GM18502 (cell line): Measurements from ENCODE around the gene TOMM22.
A peak's percentile ranks its signal among the peaks of the same experiment; 100 is the strongest.
"Not testable (repeated sequence)": the region's sequence is repeated elsewhere in the genome, so short reads cannot be mapped to it uniquely, and the experiment has no call there.

Experiments
- ATAC-seq: cut with Tn5 transposase; IDR thresholded peaks from one replicate; pipeline ENCODE4 v1.9.1; 2021; ENCODE audit warnings: mild to moderate bottlenecking; ENCODE audit not compliant: unreplicated experiment, poor library complexity

Gene TOMM22

DNA sequence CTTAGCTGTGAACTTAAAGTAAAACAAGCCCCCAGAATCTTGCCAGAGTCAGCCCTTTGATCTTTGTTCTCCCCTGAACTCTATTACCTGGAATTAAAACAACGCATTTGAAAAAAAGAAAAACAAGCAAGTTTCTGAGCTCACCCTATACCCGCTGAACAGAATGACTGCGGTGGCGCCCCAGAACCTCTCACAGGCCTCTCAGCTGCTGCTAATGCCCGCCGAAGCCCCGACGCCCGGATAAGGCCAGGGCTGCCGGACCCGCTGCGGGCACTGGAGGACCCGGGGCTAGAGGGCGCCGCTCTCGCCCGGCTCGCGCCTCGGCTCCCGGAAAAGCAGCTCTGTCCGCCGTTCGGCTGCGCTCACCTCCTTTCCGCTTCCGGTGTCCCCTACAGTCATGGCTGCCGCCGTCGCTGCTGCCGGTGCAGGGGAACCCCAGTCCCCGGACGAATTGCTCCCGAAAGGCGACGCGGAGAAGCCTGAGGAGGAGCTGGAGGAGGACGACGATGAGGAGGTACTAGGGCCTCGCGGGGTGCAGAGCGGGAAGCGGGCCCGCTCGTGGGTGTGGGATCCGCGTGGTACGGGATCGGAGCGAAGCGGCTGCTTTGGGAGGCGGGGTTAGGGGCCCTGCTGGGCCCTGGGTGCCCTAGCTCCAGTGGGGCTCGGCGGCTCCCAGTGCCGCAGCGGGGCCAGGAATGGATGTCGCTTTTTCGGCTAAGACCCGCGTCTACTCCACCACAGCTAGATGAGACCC lies at the start of gene TOMM22:
Gene TOMM22 (plus strand): TSS at position 376 of the 754 bp plus-strand sequence. CDS start 22 bp downstream, at position 398.
- ATAC-seq = peak; percentile 95

- no peak for ATAC-seq
Measured at GRCh38 chr22:38632528-38632927, 49.2 kb upstream of the TOMM22 start.

DNA sequence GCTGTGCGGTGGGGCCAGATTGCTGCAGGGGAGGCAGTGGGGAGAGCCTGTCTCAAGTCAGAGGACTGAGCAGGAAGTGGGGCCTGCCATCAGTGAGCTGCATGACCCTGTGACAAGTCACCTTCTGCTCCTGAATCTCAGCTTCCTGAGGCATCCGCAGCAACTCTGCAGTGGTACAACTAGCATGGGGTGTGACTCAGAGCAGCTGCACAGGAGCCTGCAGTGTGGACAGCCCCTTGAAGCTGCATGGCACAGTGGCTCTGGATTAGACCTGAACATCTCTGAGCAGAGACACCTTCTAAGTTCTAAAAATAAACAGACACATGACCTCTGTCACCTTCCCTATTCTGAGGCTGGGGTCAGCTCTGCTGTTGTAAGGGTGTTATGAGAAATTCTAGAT lies 43.5 kb upstream of the TOMM22 start:
- ATAC-seq = no peak

- no peak for ATAC-seq
Measured at GRCh38 chr22:38638728-38639127, 43.0 kb upstream of the TOMM22 start.

DNA sequence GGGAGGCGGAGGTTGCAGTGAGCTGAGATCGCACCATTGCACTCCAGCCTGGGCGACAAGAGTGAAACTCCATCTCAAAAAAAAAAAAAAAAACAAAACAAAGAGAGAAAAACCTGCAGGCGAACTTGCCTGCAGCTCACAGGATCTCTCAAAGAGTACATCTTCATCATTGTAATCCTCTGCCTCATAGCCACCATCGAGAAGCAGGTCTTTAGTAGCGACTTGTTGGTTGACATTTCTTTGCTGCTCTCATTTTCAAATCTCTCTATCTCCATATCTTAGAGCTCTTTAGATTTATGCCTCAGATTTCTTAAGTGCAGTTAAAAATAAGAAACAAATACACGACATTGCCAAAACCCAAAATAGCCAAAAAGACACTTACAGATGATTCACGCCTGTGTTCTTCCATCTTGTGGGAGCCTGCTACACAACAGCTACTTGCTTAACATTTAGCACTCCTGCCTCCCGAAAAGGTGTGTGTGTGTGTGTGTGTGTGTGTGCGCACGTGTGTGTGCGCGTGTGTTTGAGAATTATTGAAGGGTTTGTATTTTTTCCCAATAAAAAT lies 40.2 kb upstream of the TOMM22 start:
- ATAC-seq = no peak

DNA sequence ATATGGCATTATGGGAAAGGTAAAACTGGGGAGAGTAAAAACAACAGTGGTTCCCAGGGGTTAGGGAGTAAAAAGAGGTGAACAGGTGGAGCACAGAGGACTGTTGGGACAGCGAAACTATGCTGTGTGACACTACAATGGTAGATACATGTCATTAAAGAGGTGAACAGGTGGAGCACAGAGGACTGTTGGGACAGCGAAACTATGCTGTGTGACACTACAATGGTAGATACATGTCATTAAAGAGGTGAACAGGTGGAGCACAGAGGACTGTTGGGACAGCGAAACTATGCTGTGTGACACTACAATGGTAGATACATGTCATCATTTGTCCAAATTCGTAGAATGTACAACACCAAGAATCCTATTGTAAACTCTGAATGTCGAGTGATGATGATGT lies 37.5 kb upstream of the TOMM22 start:
- not testable (repeated sequence) for ATAC-seq

DNA sequence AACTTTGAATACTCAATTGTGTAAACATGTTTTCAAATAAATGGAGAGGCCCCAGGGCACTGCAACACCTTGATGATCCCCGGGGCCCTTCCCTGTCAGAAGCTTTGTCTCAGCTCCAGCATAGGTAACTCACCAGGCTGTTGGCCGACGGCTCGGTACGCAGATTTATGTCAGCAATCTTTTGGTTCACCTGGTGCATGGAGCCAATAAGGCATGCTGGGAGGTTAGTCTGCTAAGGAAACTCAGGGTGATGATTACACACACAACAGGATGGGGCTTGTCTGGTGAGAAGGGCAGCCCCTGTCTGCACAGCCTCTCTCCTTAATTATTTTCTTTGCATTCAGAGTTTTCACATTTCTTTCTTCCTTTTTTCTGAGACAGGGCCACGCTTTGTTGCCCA lies 36.3 kb upstream of the TOMM22 start:
- ATAC-seq = no peak

DNA sequence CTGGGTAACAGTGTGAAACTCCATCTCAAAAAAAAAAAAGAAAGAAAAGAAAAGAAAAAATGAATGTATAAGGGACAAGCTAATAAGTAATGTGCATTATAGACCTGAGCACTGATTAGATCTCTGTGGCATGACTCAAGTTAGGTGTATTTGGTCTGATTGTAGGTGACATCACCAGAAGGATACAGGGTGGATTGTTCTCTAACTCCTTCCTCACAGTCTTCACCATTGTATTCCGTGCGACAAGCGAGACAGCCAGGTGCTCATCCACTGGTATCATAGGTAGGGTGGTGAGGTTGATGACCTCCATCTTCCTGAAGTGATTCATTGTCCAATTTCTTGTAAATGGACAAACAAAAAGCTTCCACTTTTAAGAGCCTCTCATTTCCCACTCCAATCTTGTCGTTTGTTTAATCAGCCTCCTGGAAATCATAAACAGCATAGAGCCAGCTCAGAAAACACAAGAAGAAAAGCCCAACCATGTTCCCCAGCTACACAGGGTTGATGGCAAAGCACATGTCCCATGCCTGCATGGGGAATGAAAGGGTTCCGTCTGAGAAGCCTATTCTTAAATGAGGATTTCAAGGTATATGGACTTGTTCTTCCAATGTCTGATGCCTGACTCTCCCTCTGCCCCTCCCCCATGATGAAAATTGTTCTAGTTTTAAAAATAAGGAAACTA lies 31.8 kb upstream of the TOMM22 start:
- ATAC-seq = no peak

DNA sequence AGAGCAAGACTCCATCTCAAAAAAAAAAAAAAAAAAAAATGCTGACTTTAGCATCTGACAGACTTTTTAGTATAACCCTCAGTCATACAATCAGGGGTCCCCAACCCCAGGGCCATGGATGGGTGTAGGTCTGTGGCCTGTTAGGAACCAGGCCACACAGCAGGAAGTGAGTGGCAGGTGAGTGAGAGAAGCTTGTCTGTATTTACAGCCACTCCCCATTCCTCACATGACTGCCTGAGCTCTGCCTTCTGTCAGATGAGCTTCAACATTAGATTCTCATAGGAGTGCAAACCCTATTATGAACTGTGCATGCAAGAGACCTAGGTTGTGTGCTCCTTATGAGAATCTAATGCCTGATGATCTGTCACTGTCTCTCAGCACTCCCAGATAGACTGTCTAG lies 28.9 kb upstream of the TOMM22 start:
- no peak for ATAC-seq

GRCh38 chr22:38653741-38654140 lies 28.0 kb upstream of the TOMM22 start:
- ATAC-seq = no peak

DNA sequence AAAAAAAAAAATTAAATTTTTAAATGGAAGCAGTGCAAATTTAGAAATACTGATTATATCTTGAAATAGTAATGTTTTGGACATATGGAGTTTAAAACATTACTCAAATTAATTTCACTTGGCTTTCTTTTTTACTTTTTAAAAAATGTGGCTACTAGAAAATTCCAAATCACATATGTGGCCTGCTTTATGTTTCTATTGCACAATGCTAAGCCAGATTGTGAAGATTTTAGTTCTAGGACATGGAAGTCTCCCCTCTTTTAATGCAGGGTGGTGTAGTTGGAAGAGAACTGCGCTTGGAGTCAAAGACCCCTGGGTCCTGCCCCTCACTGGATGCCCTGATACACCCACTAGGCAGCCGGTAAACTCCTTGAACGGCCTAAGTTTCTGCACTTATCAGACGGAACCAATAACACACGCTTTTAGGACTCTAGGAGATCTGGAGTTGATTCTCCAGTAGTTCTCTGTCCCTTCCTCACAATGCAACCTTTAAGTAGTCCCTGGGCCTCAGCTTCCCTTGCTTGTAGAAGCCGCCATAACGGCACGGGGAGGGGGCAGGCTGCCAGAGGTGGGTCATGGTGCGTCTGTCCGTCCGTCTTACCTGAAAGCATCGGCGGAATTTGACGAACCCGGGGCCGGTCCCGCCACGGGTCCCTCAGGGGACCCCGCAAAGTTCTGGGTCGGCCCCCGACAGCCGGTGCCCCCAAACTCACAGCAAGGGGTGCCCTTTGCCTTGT lies 26.1 kb upstream of the TOMM22 start:
- ATAC-seq = no peak

DNA sequence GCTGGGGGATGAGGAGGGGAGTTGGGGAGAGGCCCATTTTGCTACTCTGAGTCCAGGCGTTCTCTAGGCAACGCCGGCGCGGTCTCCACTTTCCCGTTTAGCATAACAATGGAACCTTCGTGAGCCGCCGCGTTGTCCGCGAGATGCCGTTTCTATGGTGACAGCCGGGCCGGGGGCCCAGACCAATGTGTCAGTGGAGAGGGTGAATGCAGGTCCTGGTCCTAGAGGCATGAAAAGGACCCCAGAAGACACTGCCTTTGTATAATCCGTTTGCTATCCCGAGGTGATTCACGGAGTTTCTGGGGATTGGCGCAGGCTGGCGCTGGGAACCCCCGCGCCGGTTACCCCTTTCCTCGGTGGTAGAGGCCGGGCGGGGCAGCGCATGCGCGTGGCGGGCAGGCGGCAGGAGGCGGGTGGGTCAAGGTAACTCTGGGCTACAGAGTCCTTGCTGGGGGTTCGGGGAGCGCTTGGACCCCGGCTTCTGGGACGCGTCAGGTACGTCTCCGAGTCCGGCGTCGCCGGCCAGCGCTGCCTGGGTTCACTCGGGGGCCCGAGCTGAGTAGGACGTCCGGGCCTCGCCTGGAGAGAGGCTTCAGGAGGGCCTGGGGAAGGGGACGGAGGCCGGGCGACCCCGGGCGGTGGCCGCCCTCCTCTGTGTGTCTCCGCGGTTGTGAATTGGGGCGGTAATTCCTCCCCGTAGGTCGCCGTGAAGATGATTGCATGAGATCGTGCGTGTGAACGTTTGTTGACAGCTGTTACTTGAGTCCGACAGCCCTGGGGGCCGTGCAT lies 25.3 kb upstream of the TOMM22 start, which contains the start of the genes CBY1 and FAM227A:
Gene CBY1 (plus strand): TSS at position 383 of the 789 bp plus-strand sequence. CDS start 11,417 bp downstream, outside the sequence.
Gene FAM227A (minus strand): TSS at position 137 of the 789 bp plus-strand sequence. CDS start 6,224 bp downstream, outside the sequence.
- peak; percentile 78 for ATAC-seq

GRCh38 chr22:38657045-38657909 lies 24.5 kb upstream of the TOMM22 start:
- no peak for ATAC-seq

GRCh38 chr22:38674888-38675287 lies 6.9 kb upstream of the TOMM22 start:
- no peak for ATAC-seq

- ATAC-seq = no peak
Measured at GRCh38 chr22:38675833-38676232, 5.9 kb upstream of the TOMM22 start.

DNA sequence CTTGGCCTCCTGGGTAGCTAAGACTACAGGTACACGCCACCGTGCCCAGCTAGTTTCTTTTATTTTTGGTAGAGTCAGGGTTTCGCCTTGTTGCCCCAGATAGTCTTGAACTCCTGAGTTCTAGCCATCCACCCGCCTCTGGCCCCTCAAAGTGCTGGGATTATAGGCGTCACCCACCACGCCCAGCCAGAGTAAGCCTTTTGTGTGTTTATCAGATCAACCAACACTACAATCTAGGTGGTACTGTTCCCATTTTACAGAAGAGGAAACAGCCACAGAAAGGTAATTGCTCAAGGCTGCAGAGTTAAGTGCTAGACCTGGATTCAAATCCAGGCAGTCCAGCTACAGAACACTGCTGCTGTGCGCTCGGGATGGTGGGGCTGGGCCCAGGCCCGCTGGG lies 3.1 kb downstream of the TOMM22 start:
- ATAC-seq = no peak

GRCh38 chr22:38685761-38686160 lies 4.0 kb downstream of the TOMM22 start:
- ATAC-seq = no peak

DNA sequence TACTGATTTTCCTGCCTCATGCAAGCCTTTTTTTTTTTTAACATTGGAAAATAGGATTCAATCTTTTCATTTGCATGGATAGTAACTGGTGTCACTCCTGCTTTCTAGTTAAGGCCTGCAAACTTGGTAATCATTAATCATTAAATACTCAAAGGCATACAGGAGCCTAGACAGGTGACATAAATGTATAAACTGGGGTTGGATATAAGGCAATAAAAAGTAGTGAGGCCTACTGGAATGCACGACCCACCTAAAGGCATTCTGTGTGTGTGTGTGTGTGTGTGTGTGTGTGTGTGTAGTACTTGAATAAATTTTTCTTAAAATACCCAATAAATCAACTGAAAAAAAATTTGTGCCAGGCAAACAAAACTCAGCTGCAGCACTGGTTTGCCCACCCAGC lies 7.9 kb downstream of the TOMM22 start:
- ATAC-seq = no peak

DNA sequence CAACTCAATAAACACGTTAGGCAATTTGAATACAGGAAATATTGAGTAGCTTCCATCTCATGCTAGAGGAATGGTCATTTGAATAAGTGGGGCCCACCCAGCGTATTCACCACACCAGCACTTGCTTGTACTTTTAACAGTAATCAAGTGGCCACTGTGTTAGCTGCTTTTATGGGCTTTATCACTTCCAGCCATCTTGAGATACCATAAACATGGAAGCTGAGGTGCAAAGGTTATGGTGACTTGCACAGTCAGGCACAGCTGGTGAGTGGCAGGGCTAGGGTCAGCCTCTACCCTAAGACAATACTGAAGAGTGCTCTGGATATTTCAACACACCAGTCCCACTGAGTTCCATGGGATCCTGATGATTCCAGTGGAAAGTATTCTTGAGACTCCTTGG lies 12.3 kb downstream of the TOMM22 start:
- ATAC-seq = no peak
